GM20000 (cell line): Measurements from ENCODE around the gene FBXO42.
"Not testable (repeated sequence)": the region's sequence is repeated elsewhere in the genome, so short reads cannot be mapped to it uniquely, and the experiment has no call there.

Experiments used
- DNase-seq: peaks from one replicate; pipeline ENCODE4 v3.0.0; 2012; ENCODE audit warnings: low spot score
- CTCF ChIP-seq: IDR thresholded peaks from 2 replicates; pipeline ENCODE4 v1.5.1; 2012; ENCODE audit warnings: mild to moderate bottlenecking, control low read depth; ENCODE audit errors: extremely low read depth, missing control alignments

FBXO42 gene

GRCh38 chr1:16230744-16231143 is 121.5 kb downstream of the FBXO42 start:
- no peak for DNase-seq
- no peak for TF ChIP-seq CTCF

GRCh38 chr1:16229976-16230740 is 122.1 kb downstream of the FBXO42 start:
- no peak for DNase-seq
- TF ChIP-seq CTCF: no peak

GRCh38 chr1:16226490-16227179 is 125.6 kb downstream of the FBXO42 start:
- DNase-seq: no peak
- TF ChIP-seq CTCF: no peak

GRCh38 chr1:16226129-16226489 is 126.2 kb downstream of the FBXO42 start:
- DNase-seq: no peak
- TF ChIP-seq CTCF: no peak

- TF ChIP-seq CTCF: no peak
Measured at GRCh38 chr1:16224472-16224871, 127.8 kb downstream of the FBXO42 start.

GRCh38 chr1:16222716-16223115 is 129.6 kb downstream of the FBXO42 start:
- not testable (repeated sequence) for DNase-seq

More at GRCh38 chr1:16224472-16224871, 127.8 kb downstream of the FBXO42 start:
- no peak for DNase-seq

- no peak for TF ChIP-seq CTCF
- no peak for DNase-seq
Measured at GRCh38 chr1:16221499-16221898, 130.8 kb downstream of the FBXO42 start.
